Measurements from ENCODE around the gene RS1. TPM values are rescaled to one million over a fixed set of nuclear protein-coding genes. Genes with fewer than 3 reads are reported as not detected.

The RS1 gene
- polyA plus RNA-seq, 2 donors = not detected

Other genes with a start within 250 kb of the RS1 start
- gene CDKL5, start 246.5 kb downstream of the RS1 start, polyA plus RNA-seq = 1 to 10 TPM; 1.5 to 1.6 TPM
- gene PPEF1, start 35.5 kb upstream of the RS1 start, polyA plus RNA-seq = not detected